HCT116 (cell line): ENCODE measurements around the gene LSP1.

Source experiments
- ZFX ChIP-seq: fragments of 450-650 bp; IDR thresholded peaks from 2 replicates; pipeline ENCODE4 v1.6.1; 2017
- TF ChIP-seq, protein P1 (sequence below): IDR thresholded peaks from 2 replicates; pipeline ENCODE4 v1.6.1; 2012; ENCODE audit warnings: low read depth
- TF ChIP-seq, protein P2 (sequence below), 3 experiments: fragments of 200-600 bp in 1 of 3; sonication (generic) in 1 of 3; IDR thresholded peaks in 2 of 3; conservative IDR thresholded peaks in 1 of 3; 2 replicates each; pipeline ENCODE4 v1.5.1; 2012 to 2017; ENCODE audit warnings: low read depth in 2 of 3, low read length in 2 of 3, antibody characterized with exemption in 1 of 3, borderline replicate concordance in 1 of 3, control low read depth in 1 of 3, mild to moderate bottlenecking in 1 of 3, mixed read lengths in 1 of 3, mixed run types in 1 of 3, moderate library complexity in 1 of 3; ENCODE audit not compliant: insufficient read depth in 1 of 3

DNA sequence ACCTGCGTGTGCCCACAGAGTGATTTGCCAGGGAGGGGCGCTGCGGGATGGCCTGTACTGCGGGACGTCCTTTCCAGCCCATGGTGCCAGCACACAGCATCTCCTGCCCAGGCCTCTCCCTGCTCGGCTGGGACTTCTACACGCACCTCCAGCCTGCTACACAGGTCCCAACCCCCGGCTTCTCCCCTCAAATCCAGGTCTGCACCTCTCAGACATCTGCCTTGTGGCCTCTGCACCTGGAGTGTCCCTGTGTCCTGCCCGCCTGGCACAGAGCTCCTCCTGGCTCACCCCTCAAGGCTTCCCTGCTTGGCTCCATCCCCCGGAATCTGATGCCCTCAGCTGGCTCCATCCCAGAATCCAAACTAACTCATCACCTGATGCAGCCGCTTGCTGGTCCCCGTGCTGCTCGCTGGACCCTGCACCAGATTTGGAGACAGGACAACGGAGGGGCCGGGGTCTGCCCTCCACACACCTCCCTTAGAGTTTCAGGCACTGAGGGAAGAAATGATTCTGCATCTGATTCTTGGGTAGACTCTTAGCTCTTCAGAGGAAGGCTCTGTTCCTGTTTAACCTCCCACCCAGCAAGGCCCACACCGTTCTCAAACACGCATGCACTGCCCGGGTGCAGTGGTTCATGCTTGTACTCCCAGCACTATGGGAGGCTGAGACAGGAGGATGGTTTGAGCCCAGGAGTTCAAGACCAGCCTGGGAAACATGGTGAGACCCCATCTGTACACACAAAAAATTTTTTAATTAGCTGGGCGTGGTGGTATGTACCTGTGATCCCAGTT lies 4.0 kb upstream of the LSP1 start:
- TF ChIP-seq, protein P1, sequence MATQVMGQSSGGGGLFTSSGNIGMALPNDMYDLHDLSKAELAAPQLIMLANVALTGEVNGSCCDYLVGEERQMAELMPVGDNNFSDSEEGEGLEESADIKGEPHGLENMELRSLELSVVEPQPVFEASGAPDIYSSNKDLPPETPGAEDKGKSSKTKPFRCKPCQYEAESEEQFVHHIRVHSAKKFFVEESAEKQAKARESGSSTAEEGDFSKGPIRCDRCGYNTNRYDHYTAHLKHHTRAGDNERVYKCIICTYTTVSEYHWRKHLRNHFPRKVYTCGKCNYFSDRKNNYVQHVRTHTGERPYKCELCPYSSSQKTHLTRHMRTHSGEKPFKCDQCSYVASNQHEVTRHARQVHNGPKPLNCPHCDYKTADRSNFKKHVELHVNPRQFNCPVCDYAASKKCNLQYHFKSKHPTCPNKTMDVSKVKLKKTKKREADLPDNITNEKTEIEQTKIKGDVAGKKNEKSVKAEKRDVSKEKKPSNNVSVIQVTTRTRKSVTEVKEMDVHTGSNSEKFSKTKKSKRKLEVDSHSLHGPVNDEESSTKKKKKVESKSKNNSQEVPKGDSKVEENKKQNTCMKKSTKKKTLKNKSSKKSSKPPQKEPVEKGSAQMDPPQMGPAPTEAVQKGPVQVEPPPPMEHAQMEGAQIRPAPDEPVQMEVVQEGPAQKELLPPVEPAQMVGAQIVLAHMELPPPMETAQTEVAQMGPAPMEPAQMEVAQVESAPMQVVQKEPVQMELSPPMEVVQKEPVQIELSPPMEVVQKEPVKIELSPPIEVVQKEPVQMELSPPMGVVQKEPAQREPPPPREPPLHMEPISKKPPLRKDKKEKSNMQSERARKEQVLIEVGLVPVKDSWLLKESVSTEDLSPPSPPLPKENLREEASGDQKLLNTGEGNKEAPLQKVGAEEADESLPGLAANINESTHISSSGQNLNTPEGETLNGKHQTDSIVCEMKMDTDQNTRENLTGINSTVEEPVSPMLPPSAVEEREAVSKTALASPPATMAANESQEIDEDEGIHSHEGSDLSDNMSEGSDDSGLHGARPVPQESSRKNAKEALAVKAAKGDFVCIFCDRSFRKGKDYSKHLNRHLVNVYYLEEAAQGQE = no peak
- TF ChIP-seq, protein P2, sequence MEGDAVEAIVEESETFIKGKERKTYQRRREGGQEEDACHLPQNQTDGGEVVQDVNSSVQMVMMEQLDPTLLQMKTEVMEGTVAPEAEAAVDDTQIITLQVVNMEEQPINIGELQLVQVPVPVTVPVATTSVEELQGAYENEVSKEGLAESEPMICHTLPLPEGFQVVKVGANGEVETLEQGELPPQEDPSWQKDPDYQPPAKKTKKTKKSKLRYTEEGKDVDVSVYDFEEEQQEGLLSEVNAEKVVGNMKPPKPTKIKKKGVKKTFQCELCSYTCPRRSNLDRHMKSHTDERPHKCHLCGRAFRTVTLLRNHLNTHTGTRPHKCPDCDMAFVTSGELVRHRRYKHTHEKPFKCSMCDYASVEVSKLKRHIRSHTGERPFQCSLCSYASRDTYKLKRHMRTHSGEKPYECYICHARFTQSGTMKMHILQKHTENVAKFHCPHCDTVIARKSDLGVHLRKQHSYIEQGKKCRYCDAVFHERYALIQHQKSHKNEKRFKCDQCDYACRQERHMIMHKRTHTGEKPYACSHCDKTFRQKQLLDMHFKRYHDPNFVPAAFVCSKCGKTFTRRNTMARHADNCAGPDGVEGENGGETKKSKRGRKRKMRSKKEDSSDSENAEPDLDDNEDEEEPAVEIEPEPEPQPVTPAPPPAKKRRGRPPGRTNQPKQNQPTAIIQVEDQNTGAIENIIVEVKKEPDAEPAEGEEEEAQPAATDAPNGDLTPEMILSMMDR (IDR thresholded peaks at IDR 0.05 in 2 of 3, conservative IDR thresholded peaks at IDR 0.05 in 1 of 3; ENCODE audit: borderline replicate concordance in 1 of 3, insufficient read depth in 1 of 3, low read depth in 2 of 3, low read length in 2 of 3) = no peak
- TF ChIP-seq ZFX = no peak
